ENCODE measurements around the gene DLGAP4. TPM values are rescaled to one million over a fixed set of nuclear protein-coding genes. Genes with fewer than 3 reads are reported as not detected.

Gene DLGAP4
- total RNA-seq, 4 donors from 2014 or later = 33.5 to 159 (median 56.6) TPM

GRCh38 chr20:36548704-36549627 is 242.8 kb downstream of the DLGAP4 start:
- H3K27me3 ChIP-seq = no peaks in the 10 kb centered on the region
- peak overlapping the region; percentile 10 to 99 (median 62) for H3K27ac ChIP-seq
- H3K9me3 ChIP-seq = no peaks in the 10 kb centered on the region
- in situ Hi-C loops (cut with MboI; ENCODE audit: low pct_ligation_motif_present in 1 of 4, low pct_unique_long_range_greater_than_20kb in 1 of 4, low sequenced_read_pairs in 3 of 4) = no loop called here
- no peak overlapping the region for H3K4me3 ChIP-seq
- TF ChIP-seq CTCF (IDR thresholded peaks at IDR 0.05) (no peak), EP300 (IDR thresholded peaks at IDR 0.05; ENCODE audit: low read depth) (no peak), POLR2AphosphoS5 (IDR thresholded peaks at IDR 0.05) (peak in 1 of 3 donors; percentile 5), POLR2A (IDR thresholded peaks at IDR 0.05) (no peak)
- no peak for DNase-seq
- H3K4me1 ChIP-seq = peaks cover 0 to 8% (median 3%) of the 10 kb centered on the region in 4 donors
- no peaks in the 10 kb centered on the region for H3K36me3 ChIP-seq
- 67 to 84% methylated on average over 8 to 19 of the region's 23 CpGs for WGBS, 2 donors (ENCODE audit: low coverage in 1 of 2)
- intact Hi-C loops (cut with DNase I; ENCODE audit: low total_unique reads) = no loop called here

GRCh38 chr20:36549628-36549941 is 243.4 kb downstream of the DLGAP4 start:
- no peak for DNase-seq
- TF ChIP-seq POLR2AphosphoS5 (IDR thresholded peaks at IDR 0.05) (peak in 1 of 3 donors; percentile 35), POLR2A (IDR thresholded peaks at IDR 0.05) (no peak)
- H3K27me3 ChIP-seq = no peaks in the 10 kb centered on the region
- no peak overlapping the region for H3K4me3 ChIP-seq
- 79% methylated on average over 9 of the region's 9 CpGs; no CpG with 5 or more reads in 1 of the 2 donors for WGBS, 2 donors (ENCODE audit: low coverage in 1 of 2)
- no peaks in the 10 kb centered on the region for H3K9me3 ChIP-seq
- H3K27ac ChIP-seq = peak overlapping the region; percentile 10 to 99 (median 62)
- H3K4me1 ChIP-seq = peaks cover 0 to 5% (median under 1%) of the 10 kb centered on the region in 4 donors
- intact Hi-C loops (cut with DNase I; ENCODE audit: low total_unique reads) = no loop called here
- in situ Hi-C loops (cut with MboI; ENCODE audit: low pct_ligation_motif_present in 1 of 4, low pct_unique_long_range_greater_than_20kb in 1 of 4, low sequenced_read_pairs in 3 of 4) = no loop called here
- H3K36me3 ChIP-seq = no peaks in the 10 kb centered on the region

- Histone ChIP-seq H3K9me3 (no peaks in the 10 kb centered on the region), H3K27me3 (no peaks in the 10 kb centered on the region), H3K27ac (peak overlapping the region; percentile 31 to 99 (median 62)), H3K4me1 (peaks cover 0 to 5% (median 0%) of the 10 kb centered on the region in 4 donors), H3K4me3 (no peak overlapping the region), H3K36me3 (no peaks in the 10 kb centered on the region)
- peak in 2 of 3 donors; percentile 15 to 39 for TF ChIP-seq POLR2AphosphoS5 (IDR thresholded peaks at IDR 0.05)
- TF ChIP-seq EP300 (IDR thresholded peaks at IDR 0.05; ENCODE audit: low read depth) = no peak
- no peak for DNase-seq
- 68% methylated on average over 15 of the region's 16 CpGs; no CpG with 5 or more reads in 1 of the 2 donors for WGBS, 2 donors (ENCODE audit: low coverage in 1 of 2)
- intact Hi-C loops (cut with DNase I; ENCODE audit: low total_unique reads) (no loop called here), in situ Hi-C loops (cut with MboI; ENCODE audit: low pct_ligation_motif_present in 1 of 4, low pct_unique_long_range_greater_than_20kb in 1 of 4, low sequenced_read_pairs in 3 of 4) (loop anchor here in 2 of 4 donors (10.0 to 25.0 kb wide), 2 partner anchors 55 to 212 kb away; partner anchors contain the start of genes RAB5IF (in 2 of the 2) and DSN1 (in 1 of the 2))
Observed at GRCh38 chr20:36549942-36550789, 244.0 kb downstream of the DLGAP4 start.

GRCh38 chr20:36550790-36551299 is 244.7 kb downstream of the DLGAP4 start:
- no peak for DNase-seq
- 62% methylated on average over 11 of the region's 15 CpGs; no CpG with 5 or more reads in 1 of the 2 donors for WGBS, 2 donors (ENCODE audit: low coverage in 1 of 2)
- intact Hi-C loops (cut with DNase I; ENCODE audit: low total_unique reads) = no loop called here
- no peaks in the 10 kb centered on the region for H3K9me3 ChIP-seq
- in situ Hi-C loops (cut with MboI; ENCODE audit: low pct_ligation_motif_present in 1 of 4, low pct_unique_long_range_greater_than_20kb in 1 of 4, low sequenced_read_pairs in 3 of 4) = loop anchor here in 2 of 4 donors (10.0 to 25.0 kb wide), 2 partner anchors 54 to 211 kb away; partner anchors contain the start of genes RAB5IF (in 2 of the 2) and DSN1 (in 1 of the 2)
- peaks cover 0 to 5% (median 0%) of the 10 kb centered on the region in 4 donors for H3K4me1 ChIP-seq
- TF ChIP-seq CTCF (IDR thresholded peaks at IDR 0.05) (no peak), EP300 (IDR thresholded peaks at IDR 0.05; ENCODE audit: low read depth) (no peak), POLR2A (IDR thresholded peaks at IDR 0.05) (peak; percentile 17), POLR2AphosphoS5 (IDR thresholded peaks at IDR 0.05) (peak in 2 of 3 donors; percentile 40 to 77)
- peak overlapping the region; percentile 31 to 99 (median 62) for H3K27ac ChIP-seq
- no peak overlapping the region for H3K4me3 ChIP-seq
- no peaks in the 10 kb centered on the region for H3K27me3 ChIP-seq
- no peaks in the 10 kb centered on the region for H3K36me3 ChIP-seq
